Endothelial cell of umbilical vein (primary cell): ENCODE measurements around the gene LCE4A. TPM values are rescaled to one million over a fixed set of nuclear protein-coding genes. Genes with fewer than 3 reads are reported as not detected.

Experiments used
- BruUV-seq: library from RNA; stranded (reverse); fragments of 400-500 nt; replicated peaks from 2 replicates; lab custom pipeline; 2021; lab: Mats Ljungman, UMichigan
- CTCF ChIA-PET: fragments of 300-600, 350-600 bp; sonication (Branson Sonifier 250); formaldehyde crosslinking; loops from one replicate; lab custom pipeline; 2021; ENCODE audit warnings: antibody characterized with exemption, inconsistent platforms; lab: Charles Lee
- POLR2A ChIA-PET: fragments of 300-600, 350-600 bp; sonication (Branson Sonifier 250); formaldehyde crosslinking; loops from one replicate; lab custom pipeline; 2021; ENCODE audit warnings: antibody characterized with exemption, inconsistent platforms; lab: Charles Lee
- DNase-seq: peaks from one replicate; pipeline ENCODE4 v3.0.0-alpha.2; 2011; ENCODE audit warnings: low read depth, low spot score
- FAIRE-seq: peaks from 2 replicates; lab custom pipeline; 2011; peaks lifted over from hg19 to GRCh38; lab: Jason Lieb, UNC
- H2AFZ ChIP-seq: 2 replicates; pipeline ENCODE4 v1.6.0; 2012; ENCODE audit warnings: low read depth, low read length, control low read depth, inconsistent platforms
- H3K27ac ChIP-seq: 2 replicates; pipeline ENCODE4 v1.5.1; 2011; ENCODE audit warnings: low read depth, mild to moderate bottlenecking, control low read depth, low read length, moderate library complexity; ENCODE audit not compliant: insufficient read depth
- H3K27me3 ChIP-seq, 2 experiments: 2 replicates each; pipeline versions ENCODE4 v1.6.0 to v1.6.1; 2011; ENCODE audit warnings: low read length in 2 of 2, mixed read lengths in 1 of 2; ENCODE audit not compliant: control insufficient read depth in 2 of 2, insufficient read depth in 2 of 2
- H3K36me3 ChIP-seq, 2 experiments: 2 replicates in 1 of 2; 3 replicates in 1 of 2; pipeline ENCODE4 v1.5.1; 2011; ENCODE audit warnings: low read length in 2 of 2, mild to moderate bottlenecking in 1 of 2, moderate library complexity in 1 of 2; ENCODE audit not compliant: control insufficient read depth in 2 of 2, insufficient read depth in 2 of 2; ENCODE audit errors: extremely low read depth in 1 of 2
- H3K4me1 ChIP-seq: 3 replicates; pipeline ENCODE4 v1.5.1; 2011; ENCODE audit warnings: mild to moderate bottlenecking, low read length; ENCODE audit not compliant: control insufficient read depth, insufficient read depth; ENCODE audit errors: extremely low read depth
- H3K4me2 ChIP-seq: 2 replicates; pipeline ENCODE4 v1.6.1; 2011; ENCODE audit warnings: low read length, control low read depth, mixed read lengths; ENCODE audit not compliant: insufficient read depth
- H3K4me3 ChIP-seq, 3 experiments: fragments of 200-600 bp in 1 of 3; sonication (generic), shearing (Covaris generic) in 1 of 3; replicated peaks in 1 of 3; 2 replicates each; pipeline ENCODE4 v1.5.1; 2011 to 2016; ENCODE audit warnings: control low read depth in 3 of 3, low read length in 3 of 3, mild to moderate bottlenecking in 2 of 3, inconsistent platforms in 1 of 3, low read depth in 1 of 3, moderate library complexity in 1 of 3; ENCODE audit not compliant: insufficient read depth in 1 of 3
- H3K79me2 ChIP-seq: 2 replicates; pipeline ENCODE4 v1.6.0; 2012; ENCODE audit warnings: low read length, inconsistent platforms; ENCODE audit not compliant: control insufficient read depth, insufficient read depth
- H3K9ac ChIP-seq: replicated peaks from 2 replicates; pipeline ENCODE3; 2011; ENCODE audit warnings: low read length, control low read depth; ENCODE audit not compliant: insufficient read depth; ENCODE audit errors: extremely low read depth
- H3K9me1 ChIP-seq: replicated peaks from 3 replicates; pipeline ENCODE4 v1.6.0; 2011; ENCODE audit warnings: mild to moderate bottlenecking, low read length; ENCODE audit not compliant: control insufficient read depth, insufficient read depth; ENCODE audit errors: extremely low read depth
- H3K9me3 ChIP-seq: replicated peaks from 2 replicates; pipeline ENCODE4 v1.5.1; 2012; ENCODE audit warnings: low read length, inconsistent platforms; ENCODE audit not compliant: control insufficient read depth, insufficient read depth
- H4K20me1 ChIP-seq: replicated peaks from 2 replicates; pipeline ENCODE3; 2011; ENCODE audit warnings: mild to moderate bottlenecking, low read length; ENCODE audit not compliant: control insufficient read depth, insufficient read depth; ENCODE audit errors: extremely low read depth
- CTCF ChIP-seq, 2 donors: IDR thresholded peaks; 1 replicate in 1 of 2; 2 replicates in 1 of 2; pipeline ENCODE4 v1.5.1; 2011; ENCODE audit warnings: low read length in 2 of 2, mild to moderate bottlenecking in 2 of 2, moderate library complexity in 2 of 2, control low read depth in 1 of 2, inconsistent platforms in 1 of 2, low read depth in 1 of 2; ENCODE audit not compliant: insufficient read depth in 1 of 2; ENCODE audit errors: extremely low read depth in 1 of 2
- EZH2 ChIP-seq: IDR thresholded peaks from 2 replicates; pipeline ENCODE4 v1.6.1; 2012; ENCODE audit warnings: borderline replicate concordance, low read depth, mild to moderate bottlenecking, moderate library complexity, low read length, inconsistent platforms; ENCODE audit not compliant: severe bottlenecking
- FOS ChIP-seq: IDR thresholded peaks from 2 replicates; pipeline ENCODE4 v1.6.1; 2011; ENCODE audit warnings: mild to moderate bottlenecking, low read length, moderate library complexity, borderline replicate concordance; ENCODE audit not compliant: insufficient read depth
- GATA2 ChIP-seq: IDR thresholded peaks from 2 replicates; pipeline ENCODE4 v1.7.0; 2011; ENCODE audit warnings: low read depth, mild to moderate bottlenecking, moderate library complexity, mixed read lengths, low read length; ENCODE audit not compliant: insufficient read length, insufficient read depth
- JUN ChIP-seq: IDR thresholded peaks from 2 replicates; pipeline ENCODE4 v1.6.1; 2011; ENCODE audit warnings: borderline replicate concordance, low read depth; ENCODE audit not compliant: insufficient read length, insufficient read depth
- MYC ChIP-seq: IDR thresholded peaks from one replicate; pipeline ENCODE4 v1.6.1; 2011; ENCODE audit warnings: mild to moderate bottlenecking, low read depth, low read length
- POLR2A ChIP-seq: IDR thresholded peaks from 2 replicates; pipeline ENCODE4 v1.6.1; 2012; ENCODE audit warnings: low read depth, mild to moderate bottlenecking, control low read depth, low read length
- POLR2AphosphoS5 ChIP-seq: IDR thresholded peaks from 2 replicates; pipeline ENCODE4 v1.6.1; 2012; ENCODE audit warnings: low read depth, mild to moderate bottlenecking, control low read depth, low read length, moderate library complexity; ENCODE audit not compliant: insufficient read depth
- dilution Hi-C: fragments of 300-500 bp; cut with MboI; formaldehyde crosslinking; loops from one replicate; pipeline ENCODE4 v1.15.0; 2019; ENCODE audit warnings: low sequenced_read_pairs; ENCODE audit not compliant: extremely low pct_ligation_motif_present
- intact Hi-C: fragments of 100-400 bp; cut with micrococcal nuclease; formaldehyde crosslinking; loops from one replicate; pipeline ENCODE4 v1.10.0; 2022
- polyA plus RNA-seq, 4 experiments: library from polyadenylated mRNA; depleted of rRNA in 3 of 4; stranded (reverse) in 3 of 4; unstranded in 1 of 4; fragments of >200 nt; gene quantifications; 2 replicates each; pipeline versions ENCODE4 v1.2.1 to v1.2.3, GENCODE V29; 2011 to 2012; ENCODE audit warnings: missing spikeins in 1 of 4
- total RNA-seq: library from RNA; stranded (reverse); gene quantifications from 2 replicates; pipeline ENCODE4 v1.2.3, GENCODE V29; 2021
- TF ChIP-seq, protein P1 (sequence below): IDR thresholded peaks from 2 replicates; pipeline ENCODE4 v1.6.1; 2011; ENCODE audit not compliant: insufficient read depth, insufficient read length

LCE4A gene
- total and polyA plus RNA-seq, 2 donors (not counting 3 experiments of a cell fraction or from before 2014, with no cell fraction given), result not detected

GRCh38 chr1:152739841-152740240, 31.9 kb downstream of the LCE4A start:
- H3K4me2 ChIP-seq, result no peak overlapping the region
- no peaks in the 10 kb centered on the region for H3K4me1 ChIP-seq
- intact Hi-C loops (no loop called here), dilution Hi-C loops (no loop called here)
- H3K79me2 ChIP-seq, result no peaks in the 10 kb centered on the region
- H3K36me3 ChIP-seq, result no peaks in the 10 kb centered on the region
- FAIRE-seq, result no peak
- no peaks in the 10 kb centered on the region for H3K9me3 ChIP-seq
- no TSS peak for BruUV-seq
- no peak overlapping the region for H3K4me3 ChIP-seq
- no peaks in the 10 kb centered on the region for H3K9me1 ChIP-seq
- H3K9ac ChIP-seq, result no peak overlapping the region
- no peak overlapping the region for H3K27ac ChIP-seq
- POLR2A ChIA-PET, result no interaction called here
- DNase-seq, result no peak
- H2AFZ ChIP-seq, result no peak overlapping the region
- CTCF ChIA-PET, result no interaction called here
- H3K27me3 ChIP-seq, result no peaks in the 10 kb centered on the region
- no peaks in the 10 kb centered on the region for H4K20me1 ChIP-seq
- TF ChIP-seq, protein P1, sequence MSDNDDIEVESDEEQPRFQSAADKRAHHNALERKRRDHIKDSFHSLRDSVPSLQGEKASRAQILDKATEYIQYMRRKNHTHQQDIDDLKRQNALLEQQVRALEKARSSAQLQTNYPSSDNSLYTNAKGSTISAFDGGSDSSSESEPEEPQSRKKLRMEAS, result no peak
- TF ChIP-seq POLR2A, result no peak
- TF ChIP-seq EZH2, result no peak
- TF ChIP-seq CTCF (IDR thresholded peaks at IDR 0.05; ENCODE audit: extremely low read depth in 1 of 2, insufficient read depth in 1 of 2, low read depth in 1 of 2, low read length in 2 of 2), result no peak
- TF ChIP-seq GATA2, result no peak
- TF ChIP-seq POLR2AphosphoS5, result no peak
- no peak for TF ChIP-seq MYC
- no peak for TF ChIP-seq FOS
- TF ChIP-seq JUN, result no peak
